ENCODE measurements around the gene TSTD1. TPM values are rescaled to one million over a fixed set of nuclear protein-coding genes. Genes with fewer than 3 reads are reported as not detected.
"Not testable (repeated sequence)": the region's sequence is repeated elsewhere in the genome, so short reads cannot be mapped to it uniquely, and the experiment has no call there.

TSTD1 gene
- total RNA-seq, 2 experiments from 2014 or later = 70.8 to 78.7 TPM

- peak overlapping the region; percentile 81 for H3K27ac Mint-ChIP-seq
- CTCF ChIA-PET = interaction anchor here (1.3 to 3.3 kb wide), 7 partner anchors 17 to 160 kb away, joined by 3 to 11 read pairs (median 8); partner anchors contain the start of genes KLHDC9 and USF1
These were observed 16.8 kb downstream of the TSTD1 start for GRCh38 chr1:161021970-161022353.

GRCh38 chr1:161021165-161021969 lies 17.4 kb downstream of the TSTD1 start:
- Mint-ChIP-seq H3K4me1 (ENCODE audit: low read depth) (peaks cover 39% of the 10 kb centered on the region), H3K9me3 (no peaks in the 10 kb centered on the region), H3K27ac (peak overlapping the region; percentile 81), H3K4me3 (peak overlapping the region; percentile 87), H3K27me3 (no peaks in the 10 kb centered on the region), H3K36me3 (ENCODE audit: low read depth) (no peaks in the 10 kb centered on the region)
- DNase-seq (peak; percentile 90), ATAC-seq (peak; percentile 95)
- CTCF ChIA-PET = interaction anchor here (0.8 to 3.3 kb wide), 11 partner anchors 9 to 160 kb away, joined by 3 to 11 read pairs (median 5); partner anchors contain the start of genes KLHDC9 and USF1
- intact Hi-C loops (cut with micrococcal nuclease) = no loop called here
- no peak for TF ChIP-seq CTCF (IDR thresholded peaks at IDR 0.05)
- POLR2A ChIA-PET = interaction anchor here (0.9 to 2.2 kb wide), 10 partner anchors 10 to 224 kb away, joined by 3 to 11 read pairs (median 3); partner anchors contain the start of genes KLHDC9 and USF1

More at GRCh38 chr1:161021970-161022353, 16.8 kb downstream of the TSTD1 start:
- Mint-ChIP-seq H3K4me1 (ENCODE audit: low read depth) (peaks cover 38% of the 10 kb centered on the region), H3K9me3 (peaks cover 2% of the 10 kb centered on the region), H3K4me3 (peak overlapping the region; percentile 87), H3K27me3 (no peaks in the 10 kb centered on the region), H3K36me3 (ENCODE audit: low read depth) (peaks cover 3% of the 10 kb centered on the region)
- no peak for ATAC-seq
- DNase-seq = no peak
- no peak for TF ChIP-seq CTCF (IDR thresholded peaks at IDR 0.05)
- POLR2A ChIA-PET = interaction anchor here (0.9 to 2.2 kb wide), 5 partner anchors 9 to 77 kb away, joined by 3 to 6 read pairs (median 3); partner anchors contain the start of gene KLHDC9
- intact Hi-C loops (cut with micrococcal nuclease) = no loop called here

- Mint-ChIP-seq H3K4me1 (ENCODE audit: low read depth) (peaks cover 39% of the 10 kb centered on the region), H3K27ac (peak within 1 kb of the TSS; percentile 81), H3K9me3 (no peaks in the 10 kb centered on the region), H3K36me3 (ENCODE audit: low read depth) (no peaks in the 10 kb centered on the region), H3K27me3 (no peaks in the 10 kb centered on the region), H3K4me3 (peak within 1 kb of the TSS; percentile 87)
- POLR2A ChIA-PET = interaction anchor here (1.0 to 2.2 kb wide), 7 partner anchors 10 to 223 kb away, joined by 3 to 11 read pairs (median 3); partner anchors contain the start of genes KLHDC9 and USF1
- CTCF ChIA-PET = interaction anchor here (0.8 to 3.3 kb wide), 11 partner anchors 9 to 161 kb away, joined by 3 to 11 read pairs (median 5); partner anchors contain the start of genes KLHDC9 and USF1
- DNase-seq = peak; percentile 40
- peak; percentile 49 for ATAC-seq
- no peak for TF ChIP-seq CTCF (IDR thresholded peaks at IDR 0.05)
- intact Hi-C loops (cut with micrococcal nuclease) = no loop called here
These were observed 18.1 kb downstream of the TSTD1 start, which contains the start of gene F11R for GRCh38 chr1:161020509-161021164. Gene F11R, minus strand, starts transcription at chr1:161021152. Its CDS starts 79 bp downstream, at chr1:161021073.

- DNase-seq (no peak), ATAC-seq (no peak)
- TF ChIP-seq CTCF (IDR thresholded peaks at IDR 0.05) = no peak
- Mint-ChIP-seq H3K27ac (no peak overlapping the region), H3K4me1 (ENCODE audit: low read depth) (peaks cover 39% of the 10 kb centered on the region), H3K27me3 (no peaks in the 10 kb centered on the region), H3K36me3 (ENCODE audit: low read depth) (no peaks in the 10 kb centered on the region), H3K4me3 (peak overlapping the region; percentile 87), H3K9me3 (no peaks in the 10 kb centered on the region)
- intact Hi-C loops (cut with micrococcal nuclease) = no loop called here
- CTCF ChIA-PET = interaction anchor here (1.3 to 3.3 kb wide), 8 partner anchors 8 to 77 kb away, joined by 4 to 11 read pairs (median 8); partner anchors contain the start of genes KLHDC9 and USF1
- POLR2A ChIA-PET = interaction anchor here (0.6 to 2.2 kb wide), 6 partner anchors 9 to 222 kb away, joined by 3 to 11 read pairs (median 3); partner anchors contain the start of genes KLHDC9 and USF1
These were observed 18.8 kb downstream of the TSTD1 start for GRCh38 chr1:161019751-161020495.

- not testable (repeated sequence) for H3K9me3 Mint-ChIP-seq, H3K27me3 Mint-ChIP-seq
These were observed 19.6 kb downstream of the TSTD1 start for GRCh38 chr1:161019111-161019660.

More at GRCh38 chr1:161019111-161019660, 19.6 kb downstream of the TSTD1 start:
- peaks cover 42% of the 10 kb centered on the region for H3K4me1 Mint-ChIP-seq (ENCODE audit: low read depth)
- H3K36me3 Mint-ChIP-seq (ENCODE audit: low read depth); intact Hi-C loops (cut with micrococcal nuclease); ATAC-seq; DNase-seq; H3K4me3 Mint-ChIP-seq; H3K27ac Mint-ChIP-seq: not testable (repeated sequence)
- ChIA-PET POLR2A (interaction anchor here (0.6 kb wide), 1 partner anchor 312 kb away, joined by 3 read pairs; no protein-coding TSS in a partner anchor), CTCF (interaction anchor here (0.9 to 1.5 kb wide), 5 partner anchors 19 to 185 kb away, joined by 3 to 6 read pairs (median 4); no protein-coding TSS in a partner anchor)
